Mammary microvascular endothelial cell (primary cell): ENCODE data around the gene SLC20A1. TPM values are rescaled to one million over a fixed set of nuclear protein-coding genes. Genes with fewer than 3 reads are reported as not detected.

Experiments used
- total RNA-seq: library from RNA; depleted of rRNA; stranded (reverse); fragments of >200 nt; gene quantifications from 2 replicates; pipeline ENCODE4 v1.2.3, GENCODE V29; 2015

The SLC20A1 gene, protein sequence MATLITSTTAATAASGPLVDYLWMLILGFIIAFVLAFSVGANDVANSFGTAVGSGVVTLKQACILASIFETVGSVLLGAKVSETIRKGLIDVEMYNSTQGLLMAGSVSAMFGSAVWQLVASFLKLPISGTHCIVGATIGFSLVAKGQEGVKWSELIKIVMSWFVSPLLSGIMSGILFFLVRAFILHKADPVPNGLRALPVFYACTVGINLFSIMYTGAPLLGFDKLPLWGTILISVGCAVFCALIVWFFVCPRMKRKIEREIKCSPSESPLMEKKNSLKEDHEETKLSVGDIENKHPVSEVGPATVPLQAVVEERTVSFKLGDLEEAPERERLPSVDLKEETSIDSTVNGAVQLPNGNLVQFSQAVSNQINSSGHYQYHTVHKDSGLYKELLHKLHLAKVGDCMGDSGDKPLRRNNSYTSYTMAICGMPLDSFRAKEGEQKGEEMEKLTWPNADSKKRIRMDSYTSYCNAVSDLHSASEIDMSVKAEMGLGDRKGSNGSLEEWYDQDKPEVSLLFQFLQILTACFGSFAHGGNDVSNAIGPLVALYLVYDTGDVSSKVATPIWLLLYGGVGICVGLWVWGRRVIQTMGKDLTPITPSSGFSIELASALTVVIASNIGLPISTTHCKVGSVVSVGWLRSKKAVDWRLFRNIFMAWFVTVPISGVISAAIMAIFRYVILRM
- total RNA-seq, result 67.3 and 78.7 TPM in 2 replicates

DNA sequence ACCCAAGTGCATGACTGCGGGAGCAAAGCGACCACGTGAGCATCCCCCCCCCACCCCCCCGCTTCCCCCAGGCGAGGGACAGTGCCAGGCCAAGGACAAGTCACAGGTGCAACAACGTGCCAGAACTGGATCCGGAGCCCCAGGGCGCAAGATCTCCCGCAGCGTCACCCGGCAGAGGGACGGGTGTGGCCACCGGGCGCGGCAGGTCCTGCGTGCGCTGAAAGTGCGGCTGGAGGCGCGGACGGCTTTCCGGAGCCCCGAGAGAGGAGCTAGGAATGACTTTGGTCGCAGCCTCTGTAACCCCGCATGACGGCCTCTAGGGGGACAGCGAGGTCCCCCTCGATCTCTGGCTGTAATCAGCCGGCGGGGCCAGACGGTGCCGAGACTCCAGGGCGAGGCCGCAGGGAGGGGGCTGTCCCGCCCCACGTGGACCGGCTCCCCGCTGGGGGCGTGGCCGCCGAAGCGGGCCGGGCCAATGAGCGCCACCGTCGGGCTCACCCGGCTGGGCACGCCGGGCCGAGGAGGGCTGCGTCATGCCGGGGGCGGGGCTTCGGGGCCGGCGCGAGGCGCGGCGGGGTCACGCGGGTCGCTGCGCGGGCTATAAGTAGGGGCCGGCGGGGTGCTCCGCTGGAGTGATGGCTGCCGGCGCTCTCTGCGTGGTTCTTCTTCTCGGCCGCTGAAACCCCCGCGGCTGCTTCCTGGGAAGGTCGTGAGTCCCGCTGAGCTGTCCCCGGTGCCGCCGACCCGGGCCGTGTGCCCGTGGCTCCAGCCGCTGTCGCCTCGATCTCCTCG, at the start of gene SLC20A1:
Gene SLC20A1, plus strand, starts transcription at position 630 of the 792 bp plus-strand sequence. CDS start 890 bp downstream, outside the sequence.

Other genes with a start within 250 kb of the SLC20A1 start
- gene RGPD8, start 212.3 kb upstream of the SLC20A1 start, total RNA-seq, result 1.5 and 2.1 TPM in 2 replicates
- gene TTL, start 163.8 kb upstream of the SLC20A1 start, total RNA-seq, result 28.0 and 31.7 TPM in 2 replicates
- gene POLR1B, start 103.5 kb upstream of the SLC20A1 start, total RNA-seq, result 13.2 and 13.7 TPM in 2 replicates
- 14.1 and 17.4 TPM in 2 replicates for gene CHCHD5, start 61.3 kb upstream of the SLC20A1 start, total RNA-seq
- not detected in 2 replicates for gene NT5DC4, start 75.1 kb downstream of the SLC20A1 start, total RNA-seq
- gene CKAP2L, start 118.7 kb downstream of the SLC20A1 start, total RNA-seq, result 19.5 and 21.0 TPM in 2 replicates
- gene IL1A, start 138.6 kb downstream of the SLC20A1 start, total RNA-seq, result 4.9 and 5.5 TPM in 2 replicates
- 4.1 and 7.1 TPM in 2 replicates for gene IL1B, start 190.8 kb downstream of the SLC20A1 start, total RNA-seq